C4-2B (cell line): ENCODE data around the gene VTCN1.

ENCODE experiments used
- H3K27ac ChIP-seq: fragments of 450-650 bp; 2 replicates; pipeline ENCODE4 v1.5.1; 2017
- CTCF ChIP-seq: fragments of 450-650 bp; conservative IDR thresholded peaks from 2 replicates; pipeline ENCODE4 v1.5.1; 2017; ENCODE audit warnings: mild to moderate bottlenecking
- ZFX ChIP-seq: fragments of 450-650 bp; IDR thresholded peaks from 2 replicates; pipeline ENCODE4 v1.6.1; 2017

Gene VTCN1

GRCh38 chr1:117137281-117137855, 73.4 kb downstream of the VTCN1 start:
- TF ChIP-seq ZFX (no peak), CTCF (no peak)
- no peak overlapping the region for H3K27ac ChIP-seq

- H3K27ac ChIP-seq, result no peak overlapping the region
- TF ChIP-seq ZFX, result no peak
- TF ChIP-seq CTCF, result no peak
Observed at GRCh38 chr1:117136749-117137148, 74.0 kb downstream of the VTCN1 start.

GRCh38 chr1:117135329-117135728, 75.4 kb downstream of the VTCN1 start:
- TF ChIP-seq CTCF, result no peak
- no peak for TF ChIP-seq ZFX
- no peak overlapping the region for H3K27ac ChIP-seq

GRCh38 chr1:117130526-117130925, 80.2 kb downstream of the VTCN1 start:
- no peak for TF ChIP-seq CTCF
- no peak overlapping the region for H3K27ac ChIP-seq

GRCh38 chr1:117128323-117129079, 82.2 kb downstream of the VTCN1 start:
- no peak overlapping the region; the same call in 1 of the 2 replicates for H3K27ac ChIP-seq
- no peak for TF ChIP-seq ZFX
- peak; percentile 83 for TF ChIP-seq CTCF

GRCh38 chr1:117127795-117128194, 82.9 kb downstream of the VTCN1 start:
- no peak overlapping the region; the same call in 1 of the 2 replicates for H3K27ac ChIP-seq
- no peak for TF ChIP-seq ZFX
- TF ChIP-seq CTCF, result no peak

- no peak overlapping the region for H3K27ac ChIP-seq
- TF ChIP-seq CTCF (no peak), ZFX (no peak)
Observed at GRCh38 chr1:117124661-117125060, 86.1 kb downstream of the VTCN1 start.
